GM19043 (cell line): ENCODE data around the gene MICALL2.

Experiments used
- ATAC-seq: cut with Tn5 transposase; IDR thresholded peaks from one replicate; pipeline ENCODE4 v1.9.1; 2021; ENCODE audit warnings: low read depth; ENCODE audit not compliant: unreplicated experiment

The MICALL2 gene

DNA sequence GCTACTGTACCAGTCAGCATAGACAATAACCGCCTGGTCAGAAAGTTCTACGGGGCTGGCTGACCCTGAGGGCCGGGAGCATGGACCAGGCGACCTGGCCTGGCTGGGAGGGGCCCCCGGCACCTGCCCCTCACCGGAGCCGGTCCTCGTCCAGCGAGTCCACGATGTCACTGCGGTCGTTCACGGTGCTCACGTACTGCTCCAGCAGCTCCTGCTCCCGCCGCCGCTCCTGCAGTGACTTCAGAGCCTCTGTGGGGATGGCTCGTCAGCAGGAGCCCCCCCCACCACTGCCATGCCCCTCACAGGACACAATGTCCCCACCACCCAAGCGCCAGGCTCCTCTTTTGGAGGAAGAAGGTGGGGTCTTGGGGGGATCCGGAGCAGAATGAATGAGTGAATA lies 22.7 kb downstream of the MICALL2 start:
- ATAC-seq, result no peak

DNA sequence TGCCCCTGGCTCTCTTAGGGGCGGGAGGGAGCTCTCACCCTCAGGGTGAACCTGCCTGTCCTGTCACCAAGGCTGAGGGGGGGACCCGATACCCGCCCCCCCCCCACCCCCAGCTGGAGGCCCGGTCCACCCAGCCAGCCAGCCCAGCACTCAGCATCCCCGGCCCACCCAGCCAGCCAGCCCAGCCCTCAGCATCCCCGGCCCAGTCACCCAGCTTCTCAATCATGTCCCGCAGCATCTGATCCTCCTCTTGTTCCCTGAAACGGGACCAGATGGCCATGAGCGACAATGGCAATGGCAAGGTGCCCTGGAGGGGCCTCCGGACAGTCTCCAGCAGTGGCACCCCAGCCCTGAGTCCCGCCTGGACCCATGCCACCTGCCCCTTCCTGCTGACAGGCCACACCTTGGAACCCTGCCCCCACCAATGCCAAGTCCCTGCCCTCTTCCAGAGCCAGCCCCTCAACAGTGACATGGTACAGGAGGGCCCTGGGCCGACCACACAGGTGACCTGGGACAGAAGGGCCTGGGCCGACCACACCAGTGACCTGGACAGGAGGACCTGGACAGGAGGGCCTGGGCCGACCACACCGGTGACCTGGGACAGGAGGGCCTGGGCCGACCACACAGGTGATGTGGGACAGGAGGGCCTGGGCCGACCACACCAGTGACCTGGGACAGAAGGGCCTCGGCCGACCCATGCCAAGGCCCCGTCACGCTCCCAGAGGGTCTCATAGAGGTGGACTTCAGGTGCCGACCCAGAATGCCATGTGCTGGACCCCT lies 24.2 kb downstream of the MICALL2 start:
- no peak for ATAC-seq

DNA sequence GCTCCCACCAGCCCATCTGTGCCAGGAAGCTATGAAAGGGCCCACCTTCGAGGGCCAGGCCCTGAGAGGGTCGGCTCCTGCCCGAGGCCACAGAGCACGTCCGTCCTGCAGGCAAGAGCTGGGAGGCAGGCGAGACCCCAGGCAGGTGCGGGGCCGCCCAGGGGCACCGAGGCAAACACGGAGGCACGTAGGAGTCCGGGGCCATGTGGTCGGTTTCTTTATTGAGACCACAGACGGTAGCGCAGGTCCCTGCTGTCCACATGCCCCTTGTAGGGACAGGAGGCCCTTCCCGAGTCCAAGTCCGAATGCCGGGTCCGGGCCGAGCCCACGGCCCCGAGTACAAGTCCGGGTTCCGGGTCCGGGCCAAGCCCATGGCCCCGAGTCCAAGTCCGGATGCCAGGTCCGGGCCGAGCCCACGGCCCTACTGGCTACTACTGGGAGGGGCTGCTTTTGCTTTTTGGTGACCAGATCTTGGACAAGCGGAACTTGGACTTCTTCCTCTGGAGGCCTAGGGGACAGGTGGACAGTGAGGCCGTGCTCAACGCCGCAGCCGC lies 25.0 kb downstream of the MICALL2 start:
- no peak for ATAC-seq

DNA sequence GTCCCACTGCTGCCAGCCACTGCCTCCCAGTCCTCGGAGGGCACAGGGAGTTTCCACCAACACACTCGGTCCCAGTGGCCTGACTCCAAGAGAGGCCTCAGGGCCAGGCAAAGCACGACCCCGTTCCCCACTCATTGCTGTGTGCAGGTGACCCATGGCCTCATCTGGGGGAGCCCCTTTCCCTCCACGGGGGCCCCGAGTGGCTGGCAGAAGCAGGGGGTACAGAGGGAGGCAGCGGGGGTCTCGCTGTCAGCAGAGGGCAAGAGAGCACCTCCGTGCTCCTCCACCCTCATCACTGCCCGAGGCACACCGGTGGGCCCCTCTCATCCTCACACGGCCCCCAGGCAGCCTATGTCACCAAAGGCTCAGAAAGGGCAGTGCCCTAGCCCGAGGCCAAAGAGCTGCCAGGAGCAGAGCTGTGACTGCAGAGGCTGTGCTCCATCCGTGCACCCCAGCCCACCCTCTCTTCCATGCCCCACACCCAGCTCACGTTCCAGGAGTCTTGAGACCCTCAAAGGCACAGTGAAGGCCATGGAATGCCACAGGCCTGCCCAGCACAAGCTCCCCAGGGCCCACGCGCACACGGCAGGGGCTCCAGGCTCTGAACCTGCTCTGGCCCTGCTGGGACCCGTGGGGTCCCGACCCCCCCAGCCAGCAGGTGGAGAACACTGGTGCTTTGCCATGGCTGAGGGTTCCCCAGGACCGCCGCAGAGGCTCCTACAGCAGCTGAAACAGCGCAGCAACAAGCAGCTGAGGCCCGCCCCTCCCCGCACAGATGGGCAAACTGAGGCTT lies 25.9 kb downstream of the MICALL2 start:
- ATAC-seq, result no peak

DNA sequence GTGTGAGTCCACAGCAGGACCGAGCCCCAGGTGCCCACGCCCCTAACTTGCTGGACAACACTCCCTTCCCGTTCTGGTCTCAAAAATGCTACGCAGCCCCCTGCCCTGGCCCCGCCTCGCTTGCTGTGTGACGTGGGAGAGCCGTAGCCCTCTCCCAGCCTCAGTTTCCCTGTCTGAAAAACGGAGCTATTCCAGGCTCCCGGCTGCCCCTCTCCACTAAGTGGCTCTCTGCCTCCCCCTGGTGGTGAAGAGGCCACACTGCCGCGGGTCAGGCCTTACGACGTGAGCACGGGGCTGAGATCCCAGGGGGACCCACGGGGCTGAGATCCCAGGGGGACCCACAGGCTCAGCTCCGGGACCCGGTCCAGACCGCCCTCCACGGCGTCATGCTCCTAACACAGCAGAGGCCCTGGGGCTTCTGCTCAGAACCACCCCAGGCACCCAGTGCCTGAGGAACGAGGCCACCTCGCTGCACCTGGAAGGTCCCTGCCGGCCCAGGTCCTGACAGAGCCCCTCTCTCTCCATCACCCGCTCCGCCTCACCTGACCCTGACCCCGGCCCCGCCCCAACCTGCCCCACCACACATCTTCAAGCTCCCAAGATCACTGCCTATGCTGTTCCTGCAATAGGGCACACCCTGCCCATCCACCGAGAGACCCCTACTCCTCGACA lies 26.7 kb downstream of the MICALL2 start:
- no peak for ATAC-seq

DNA sequence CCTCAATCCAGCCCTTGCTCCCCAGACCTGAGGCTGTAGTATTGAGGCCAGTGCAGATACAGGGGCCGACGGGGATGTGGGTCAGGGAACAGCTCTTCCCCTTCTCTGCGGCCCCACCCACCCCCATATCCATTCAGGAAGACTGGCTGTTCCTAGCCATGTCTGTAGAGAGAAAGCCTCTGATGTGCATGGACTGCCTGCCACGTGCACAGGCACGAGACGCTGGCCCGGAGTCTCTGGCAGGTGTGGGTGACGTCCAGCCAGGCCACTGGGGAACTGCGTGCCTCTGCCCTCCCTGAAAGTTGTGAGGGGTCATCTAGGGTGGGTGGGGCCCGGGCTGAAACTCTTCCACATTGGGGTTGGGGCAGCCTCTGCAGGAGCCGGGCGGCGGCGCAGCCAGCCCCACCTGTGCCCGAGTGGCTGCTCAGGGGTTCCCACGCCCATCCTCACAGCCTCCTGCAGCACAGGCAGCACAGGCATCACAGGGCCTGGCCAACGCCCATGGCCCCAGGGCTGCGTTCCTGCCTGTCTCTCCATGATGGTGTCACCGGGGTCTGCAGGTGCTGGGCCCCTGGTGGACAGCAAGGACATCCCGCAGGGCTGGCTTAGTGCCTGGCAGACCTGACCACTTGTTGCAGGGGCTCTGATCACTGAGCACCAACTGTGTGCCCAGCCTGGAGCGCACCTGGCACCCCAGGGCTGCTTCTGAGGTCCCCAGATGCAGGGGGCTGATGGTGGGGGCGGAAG lies 27.5 kb downstream of the MICALL2 start:
- ATAC-seq, result no peak

DNA sequence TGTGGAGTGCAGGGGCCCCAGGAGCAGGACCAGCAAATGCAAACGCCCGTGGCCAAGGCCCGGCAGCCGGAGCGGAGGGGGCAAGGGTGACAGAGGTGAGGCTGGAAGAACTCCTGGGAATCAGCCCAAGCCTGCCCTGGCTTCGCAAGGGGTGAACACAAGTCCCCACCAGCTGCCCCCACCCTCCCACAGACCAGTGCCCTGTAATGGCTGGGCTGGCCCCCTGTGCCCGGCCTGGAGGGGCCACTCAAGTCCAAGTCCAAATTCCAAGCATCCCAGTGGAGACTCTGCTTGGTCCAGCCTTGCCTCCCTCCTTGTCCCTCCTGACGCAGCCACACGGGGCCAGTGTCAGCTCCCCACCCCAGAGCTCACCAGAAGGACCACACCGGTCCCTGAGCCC lies 28.0 kb downstream of the MICALL2 start:
- no peak for ATAC-seq

DNA sequence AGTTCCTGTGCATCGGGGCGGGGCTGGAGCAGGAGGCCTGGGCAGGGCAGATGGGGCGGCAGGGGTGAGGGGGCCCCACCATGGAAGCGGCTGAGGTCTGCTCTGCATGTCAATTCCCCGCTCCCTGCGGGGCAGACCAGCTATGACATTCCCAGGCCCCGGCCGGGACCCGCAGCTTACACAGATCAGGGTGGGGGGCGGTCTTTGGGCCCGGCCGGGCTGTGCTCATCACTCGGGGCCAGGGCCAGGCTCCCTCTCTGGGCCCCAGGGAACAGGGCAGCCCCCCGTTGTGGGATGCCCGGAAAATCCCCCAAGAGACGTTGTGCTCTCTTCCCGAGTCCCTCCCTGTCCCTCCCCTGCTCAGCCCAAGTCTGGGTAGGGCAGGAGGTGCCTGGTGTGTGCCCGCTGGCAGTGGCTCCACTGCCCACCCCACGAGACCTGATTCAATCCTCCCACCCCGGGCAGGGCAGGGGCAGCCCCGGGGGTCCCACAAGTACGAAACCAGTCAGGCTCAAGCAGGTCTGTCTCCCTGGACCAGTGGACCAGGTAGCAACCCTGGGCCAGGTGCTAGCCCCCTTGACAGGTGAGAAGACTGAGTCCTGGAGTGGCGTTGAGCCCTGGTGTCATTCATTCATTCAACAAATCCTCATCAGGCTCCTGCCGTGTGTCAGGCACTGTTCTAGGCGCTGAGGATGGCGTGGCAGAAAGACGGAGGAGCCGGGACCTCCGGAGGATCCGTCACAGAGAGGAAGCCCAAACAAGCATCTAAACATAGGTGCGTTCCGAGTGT lies 29.0 kb downstream of the MICALL2 start:
- no peak for ATAC-seq

DNA sequence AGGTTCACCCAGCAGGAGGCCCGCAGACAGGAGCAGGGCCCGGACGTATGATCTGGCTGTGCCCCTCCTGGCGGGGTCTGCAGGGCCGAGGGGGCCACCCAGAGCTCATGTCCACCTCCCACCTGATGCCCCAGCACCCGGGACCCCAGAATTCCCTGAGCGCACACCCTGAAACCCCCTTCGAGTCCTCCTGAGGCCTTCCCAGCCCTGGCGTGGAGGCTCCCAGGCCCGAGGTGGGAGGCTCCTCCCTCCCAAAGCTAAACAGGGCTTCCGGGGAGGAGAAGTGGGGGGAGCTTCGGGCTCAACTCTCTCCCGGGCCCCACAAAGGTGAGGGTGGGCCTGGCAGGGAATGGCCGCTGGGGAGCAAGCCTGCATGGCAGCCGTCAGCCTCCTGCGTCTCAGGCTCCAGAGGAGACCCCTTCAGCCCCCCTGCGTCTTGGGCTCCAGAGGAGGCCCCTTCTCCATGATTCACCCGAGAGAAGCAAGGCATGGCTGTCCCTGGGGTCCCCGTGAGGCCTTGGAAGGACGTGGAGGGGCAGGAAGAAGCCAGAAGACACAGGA lies 30.2 kb downstream of the MICALL2 start:
- no peak for ATAC-seq

DNA sequence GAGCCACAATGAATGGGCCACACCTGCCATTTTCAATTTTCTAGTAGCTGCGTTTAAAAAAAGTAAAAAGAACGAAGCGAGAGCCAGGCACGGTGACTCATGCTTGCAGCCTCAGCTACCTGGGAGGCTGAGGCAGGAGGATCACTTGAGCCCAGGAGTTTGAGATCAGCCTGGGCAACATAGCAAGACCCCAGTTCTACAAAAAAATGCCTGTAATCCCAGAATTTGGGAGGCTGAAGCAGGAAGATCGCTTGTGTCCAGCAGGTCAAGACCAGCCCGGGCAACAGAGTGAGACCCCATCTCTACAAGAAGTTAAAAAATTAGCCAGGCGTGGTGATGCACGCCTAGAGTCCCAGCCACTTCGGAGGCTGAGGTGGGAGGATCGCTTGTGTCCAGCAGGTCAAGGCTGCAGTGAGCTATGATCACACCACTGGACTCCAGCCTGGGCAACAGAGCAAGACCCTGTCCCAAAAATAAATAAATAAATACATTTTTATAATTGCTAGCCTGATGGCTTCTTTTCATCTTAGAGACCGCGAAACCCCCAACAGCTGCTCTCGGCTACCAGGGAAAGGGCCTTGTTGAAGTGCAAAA lies 32.1 kb downstream of the MICALL2 start:
- ATAC-seq, result no peak

DNA sequence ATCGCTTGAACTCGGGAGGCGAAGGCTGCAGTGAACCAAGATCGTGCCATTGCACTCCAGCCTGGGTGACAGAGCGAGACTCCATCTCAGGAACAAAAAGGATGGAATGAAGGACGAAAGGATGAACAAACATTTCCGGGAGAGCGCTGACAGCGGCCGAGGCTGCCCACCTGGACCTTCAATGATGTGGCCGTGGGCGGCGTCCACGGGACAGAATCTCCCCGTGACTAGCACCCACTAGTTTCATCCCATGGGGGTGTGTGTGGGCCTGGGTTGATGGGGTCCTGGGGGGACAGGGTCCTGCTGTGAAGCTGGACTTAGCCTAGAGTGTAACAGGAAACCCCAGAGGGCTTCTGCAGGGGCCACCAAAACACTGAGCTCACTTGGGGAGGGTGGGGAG lies 32.8 kb downstream of the MICALL2 start:
- no peak for ATAC-seq

DNA sequence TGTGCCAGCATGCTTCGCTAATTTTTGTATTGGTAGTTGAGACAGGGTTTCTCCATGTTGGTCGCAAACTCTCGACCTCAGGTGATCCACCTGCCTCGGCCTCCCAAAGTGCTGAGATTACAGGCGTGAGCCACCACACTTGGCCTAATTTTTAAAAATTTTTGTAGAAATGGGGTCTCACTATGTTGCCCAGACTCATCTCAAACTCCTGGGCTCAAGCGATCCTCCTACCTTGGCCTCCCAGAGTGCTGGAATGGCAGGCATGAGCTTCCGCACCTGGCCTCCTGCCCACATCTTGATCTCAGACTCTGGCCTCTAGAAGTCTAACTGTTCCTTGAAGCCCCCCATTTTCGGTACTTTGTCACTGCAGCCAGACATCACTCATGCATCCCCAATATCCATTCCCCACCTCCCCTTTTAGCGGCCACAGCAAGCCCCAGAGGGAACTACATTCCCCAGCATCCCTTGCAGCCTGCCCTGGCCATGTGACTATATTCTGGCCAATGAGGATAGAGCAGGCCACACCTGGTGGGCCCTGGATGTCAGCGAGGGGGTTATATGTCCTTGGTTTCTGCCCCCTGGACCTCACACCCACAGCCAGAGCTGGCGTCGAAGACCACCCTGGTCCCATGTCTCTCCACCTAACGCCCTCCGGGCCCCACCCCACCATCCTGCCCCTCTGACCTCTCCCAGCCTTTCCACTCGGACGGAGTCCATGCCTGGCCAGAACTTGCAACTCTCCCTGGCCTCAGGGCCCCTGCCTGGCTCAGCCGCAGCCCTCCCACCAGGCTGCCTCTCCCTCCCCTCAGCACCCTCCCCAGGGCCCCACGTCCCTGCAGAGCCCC lies 33.8 kb downstream of the MICALL2 start:
- ATAC-seq, result no peak

DNA sequence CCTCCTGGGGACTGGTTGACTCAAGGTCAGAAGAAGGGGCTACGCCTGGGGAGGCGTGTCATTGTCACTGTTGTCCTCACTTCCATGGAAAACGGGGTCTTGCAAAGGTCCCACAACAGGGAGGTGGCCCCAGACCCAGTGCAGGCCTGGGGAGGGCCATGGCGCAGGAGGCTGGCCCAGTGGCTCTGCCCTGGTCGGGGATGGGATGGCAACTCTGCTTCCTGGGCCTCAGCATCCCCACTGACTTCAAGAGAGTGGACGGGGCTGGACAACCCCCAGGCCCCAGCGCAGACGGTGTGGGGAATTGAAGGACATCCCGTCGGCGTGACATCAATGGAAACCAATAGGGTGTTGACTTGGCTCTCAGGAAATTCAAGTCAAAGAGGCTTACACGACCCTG lies 35.2 kb downstream of the MICALL2 start:
- no peak for ATAC-seq

DNA sequence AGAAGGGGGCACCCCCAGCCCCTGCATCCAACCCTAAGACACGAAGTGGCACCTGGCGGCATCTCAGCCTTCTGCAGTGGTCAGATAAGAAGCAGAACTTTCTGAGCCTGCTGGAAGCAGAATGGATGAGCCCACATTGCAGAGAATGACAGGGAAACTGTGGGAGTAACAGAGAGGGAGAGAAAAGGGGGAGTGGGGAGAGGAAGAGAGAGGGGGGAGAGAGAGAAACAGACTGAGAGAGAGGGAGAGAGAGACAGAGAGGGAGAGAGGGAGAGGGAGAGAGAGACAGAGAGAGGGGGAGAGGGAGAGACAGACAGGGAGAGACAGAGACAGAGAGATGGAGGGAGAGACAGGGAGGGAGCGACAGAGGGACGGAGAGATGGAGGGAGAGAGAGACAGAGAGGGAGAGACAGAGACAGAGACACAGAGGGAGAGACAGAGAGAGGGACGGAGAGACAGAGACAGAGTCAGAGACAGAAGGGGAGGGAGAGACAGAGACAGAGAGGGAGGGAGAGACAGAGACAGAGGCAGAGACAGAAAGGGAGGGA lies 35.9 kb downstream of the MICALL2 start:
- no peak for ATAC-seq

DNA sequence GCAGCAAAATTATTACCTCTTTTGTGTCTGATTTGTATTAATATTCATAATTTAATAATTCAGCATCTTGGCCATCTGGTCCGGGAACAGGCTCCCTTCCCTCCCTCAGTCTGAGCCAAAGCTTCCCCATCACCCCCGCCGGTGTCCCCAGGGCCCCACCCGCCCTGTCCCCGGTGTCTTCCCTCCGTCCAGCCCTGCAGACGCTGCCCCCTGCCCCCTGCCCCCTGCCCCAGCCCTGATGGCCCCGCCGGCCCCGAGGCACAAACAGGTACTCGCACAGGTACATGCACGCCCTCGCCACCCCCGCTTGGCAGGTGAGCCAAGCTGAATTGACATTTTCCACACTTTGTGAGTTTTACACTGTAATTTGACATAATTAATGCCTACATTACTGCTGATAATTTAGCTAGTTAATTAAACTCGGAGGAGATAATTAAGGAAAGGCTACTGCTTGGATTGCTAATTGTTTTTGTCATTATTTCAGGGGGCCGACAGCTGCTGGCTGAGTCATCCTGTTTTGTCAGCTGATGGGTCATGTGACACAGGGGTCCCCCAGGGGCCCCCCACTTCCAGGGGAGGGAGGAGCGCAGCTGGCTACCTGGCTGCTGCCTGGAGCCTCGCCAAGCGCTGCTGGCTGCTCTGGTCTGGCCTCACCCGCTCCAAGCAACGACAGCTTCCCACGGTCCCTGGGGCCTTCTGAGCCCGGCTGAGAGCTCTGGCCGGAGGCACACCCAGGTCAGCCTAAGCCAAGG lies 36.6 kb downstream of the MICALL2 start:
- no peak for ATAC-seq

DNA sequence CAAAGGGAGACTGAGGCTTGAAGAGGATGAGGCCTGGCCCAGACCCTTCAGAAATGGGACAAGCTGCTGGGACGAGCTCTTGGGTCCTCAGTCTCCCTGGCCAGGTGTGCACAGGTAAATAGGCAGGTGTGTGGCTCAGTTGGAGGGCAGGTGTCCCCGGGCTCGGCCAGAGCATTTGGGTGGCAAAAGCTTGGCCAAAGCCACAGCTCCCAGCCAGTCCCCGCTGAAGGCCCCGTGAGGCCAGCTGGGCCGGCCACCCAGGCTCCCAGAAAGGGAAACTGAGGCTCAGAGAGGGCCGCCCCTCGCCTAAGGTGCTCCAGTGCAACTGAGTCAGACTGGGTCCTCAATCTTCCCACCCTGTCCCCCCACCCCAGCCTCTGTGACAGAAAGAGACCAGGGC lies 37.3 kb downstream of the MICALL2 start:
- no peak for ATAC-seq
